ENCODE measurements around the gene LAMA2. TPM values are rescaled to one million over a fixed set of nuclear protein-coding genes. Genes with fewer than 3 reads are reported as not detected.

The LAMA2 gene
- total and polyA plus RNA-seq, 2 of the 13 experiments (the other 11 are each of a cell fraction or from before 2014, with no cell fraction given) = 0.11 to 0.28 TPM

DNA sequence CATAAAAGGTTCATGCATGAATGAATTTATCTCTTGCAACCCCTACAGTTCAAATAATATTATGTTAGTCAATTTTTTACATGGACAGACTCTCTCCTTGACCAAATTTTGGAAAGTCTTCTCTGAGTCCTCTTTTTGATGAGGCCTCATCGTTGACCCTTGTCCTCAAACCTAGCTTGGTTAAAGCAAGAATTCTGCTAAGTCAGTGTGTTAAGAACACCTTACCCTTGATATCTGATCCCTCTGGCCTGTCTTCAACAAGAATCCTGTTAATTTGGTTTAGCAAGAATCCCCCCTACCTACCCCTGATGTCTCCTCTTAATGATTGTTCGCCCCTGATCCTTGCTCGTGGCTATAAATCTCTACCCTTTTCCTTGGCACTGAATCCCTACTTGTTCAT lies 301.4 kb downstream of the LAMA2 start (continued):
- TF ChIP-seq ZNF335 (CRISPR knock-in tag; IDR thresholded peaks at IDR 0.05) = no peak

DNA sequence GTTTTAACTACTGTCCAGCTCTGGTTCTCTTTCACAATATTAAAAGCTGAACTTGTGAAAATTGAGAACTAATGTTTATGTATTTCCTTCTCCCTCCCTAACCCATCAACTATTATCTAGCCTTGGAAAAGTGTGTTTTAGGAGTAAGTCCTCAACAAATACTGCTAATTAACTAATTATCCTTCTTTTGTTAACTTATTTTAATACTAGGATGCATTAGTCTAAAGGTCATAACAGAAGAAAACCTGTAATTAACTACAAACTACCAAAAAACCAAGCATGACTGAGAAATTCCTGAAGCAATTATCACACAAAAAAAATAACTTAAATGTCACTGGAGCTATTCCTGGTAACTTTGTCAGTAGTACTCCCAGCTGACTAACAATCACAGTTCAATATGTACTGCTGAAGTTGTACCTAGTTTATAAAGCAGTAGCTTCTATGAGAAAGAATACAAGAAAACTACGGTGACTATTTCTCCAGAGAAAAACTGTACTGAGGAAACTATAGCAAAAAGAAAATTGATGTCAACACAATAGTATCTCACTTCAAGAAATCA lies 301.9 kb downstream of the LAMA2 start:
- Histone ChIP-seq H3K9me3 (ENCODE audit: low read length) (no peaks in the 10 kb centered on the region), H3K36me3 (replicated peaks in 1 of 2; ENCODE audit: control insufficient read depth in 1 of 2, insufficient read depth in 2 of 2, low read length in 2 of 2) (no peaks in the 10 kb centered on the region), H3K4me3 (replicated peaks in 1 of 3; ENCODE audit: insufficient read depth in 1 of 3, low read depth in 2 of 3, low read length in 3 of 3) (no peak overlapping the region), H3K9ac (ENCODE audit: insufficient read depth, low read depth, low read length) (no peak overlapping the region), H3K27me3 (ENCODE audit: control insufficient read depth in 1 of 2, insufficient read depth in 2 of 2, low read length in 2 of 2) (no peaks in the 10 kb centered on the region), H3K79me2 (ENCODE audit: insufficient read depth, low read length) (no peaks in the 10 kb centered on the region), H2AFZ (ENCODE audit: low read length) (no peak overlapping the region), H3K4me2 (ENCODE audit: low read depth, low read length) (no peak overlapping the region), H4K20me1 (ENCODE audit: insufficient read depth, low read length) (no peaks in the 10 kb centered on the region), H3K4me1 (ENCODE audit: insufficient read depth, low read length) (no peaks in the 10 kb centered on the region), H3K27ac (ENCODE audit: extremely low read length, insufficient read depth, low read length) (no peak overlapping the region)
- WGBS (ENCODE audit: low lambda C conversion rate) = 25% methylated on average over 1 of the region's 1 CpG
- ChIA-PET CTCF (ENCODE audit: low intra/inter-chr PET ratio, low total read pairs) (no interaction called here), POLR2A (no interaction called here)
- FAIRE-seq (no peak), DNase-seq (ENCODE audit: low spot score) (no peak), ATAC-seq (no peak)
- TF ChIP-seq SSRP1 (CRISPR knock-in tag; IDR thresholded peaks at IDR 0.05) (no peak), TP53 (CRISPR knock-in tag; conservative IDR thresholded peaks at IDR 0.05) (no peak), SP140L (CRISPR knock-in tag; IDR thresholded peaks at IDR 0.05; ENCODE audit: borderline replicate concordance) (no peak), MATR3 (CRISPR knock-in tag; IDR thresholded peaks at IDR 0.05) (no peak), ZNF530 (CRISPR knock-in tag; IDR thresholded peaks at IDR 0.05; ENCODE audit: low read depth) (no peak), ZNF850 (CRISPR knock-in tag; conservative IDR thresholded peaks at IDR 0.05) (no peak), ZNF3 (CRISPR knock-in tag; IDR thresholded peaks at IDR 0.05) (no peak)
- TF ChIP-seq, protein P1, sequence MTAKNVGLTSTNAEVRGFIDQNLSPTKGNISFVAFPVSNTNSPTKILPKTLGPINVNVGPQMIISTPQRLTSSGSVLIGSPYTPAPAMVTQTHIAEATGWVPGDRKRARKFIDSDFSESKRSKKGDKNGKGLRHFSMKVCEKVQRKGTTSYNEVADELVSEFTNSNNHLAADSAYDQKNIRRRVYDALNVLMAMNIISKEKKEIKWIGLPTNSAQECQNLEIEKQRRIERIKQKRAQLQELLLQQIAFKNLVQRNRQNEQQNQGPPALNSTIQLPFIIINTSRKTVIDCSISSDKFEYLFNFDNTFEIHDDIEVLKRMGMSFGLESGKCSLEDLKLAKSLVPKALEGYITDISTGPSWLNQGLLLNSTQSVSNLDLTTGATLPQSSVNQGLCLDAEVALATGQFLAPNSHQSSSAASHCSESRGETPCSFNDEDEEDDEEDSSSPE (CRISPR knock-in tag; IDR thresholded peaks at IDR 0.05) = no peak
- in situ Hi-C loops (cut with HindIII; ENCODE audit: extremely low pct_ligation_motif_present, low pct_unique_long_range_greater_than_20kb) = no loop called here
- intact Hi-C loops (cut with micrococcal nuclease; ENCODE audit: unreplicated experiment) = no loop called here
- no TSS peak for BruUV-seq (replicated peaks)

All from HepG2 (cell line).